HEK293T (cell line): ENCODE results near the gene ENTPD8.

Experiments used
- CTCF ChIA-PET: fragments of 350-600 bp; formaldehyde crosslinking; extraction: SDS; loops from one replicate; lab custom pipeline; 2021; ENCODE audit warnings: antibody characterized with exemption, inconsistent platforms; lab: Yijun Ruan, JAX
- POLR2A ChIA-PET: fragments of 350-600 bp; formaldehyde crosslinking; extraction: SDS; loops from one replicate; lab custom pipeline; 2020; ENCODE audit warnings: antibody characterized with exemption, inconsistent platforms; lab: Yijun Ruan, JAX
- DNase-seq: peaks from one replicate; pipeline ENCODE4 v3.0.0; 2012; ENCODE audit warnings: mixed read lengths; ENCODE audit errors: extremely low spot score
- ARNT ChIP-seq: fragments of 450-650 bp; IDR thresholded peaks from 2 replicates; pipeline ENCODE4 v1.6.1; 2017; ENCODE audit warnings: mild to moderate bottlenecking
- BHLHE40 ChIP-seq: fragments of 450-650 bp; IDR thresholded peaks from 2 replicates; pipeline ENCODE4 v1.6.1; 2016; ENCODE audit warnings: mild to moderate bottlenecking, moderate library complexity, borderline replicate concordance
- CTBP1 ChIP-seq: fragments of 450-650 bp; IDR thresholded peaks from 2 replicates; pipeline ENCODE4 v1.6.1; 2016; ENCODE audit warnings: borderline replicate concordance
- ELF4 ChIP-seq: fragments of 450-650 bp; IDR thresholded peaks from 2 replicates; pipeline ENCODE4 v1.6.1; 2017; ENCODE audit warnings: antibody characterized with exemption
- FOXA1 ChIP-seq: fragments of 450-650 bp; IDR thresholded peaks from 2 replicates; pipeline ENCODE4 v1.6.1; 2016; ENCODE audit warnings: mild to moderate bottlenecking
- FOXK2 ChIP-seq: fragments of 450-650 bp; IDR thresholded peaks from 2 replicates; pipeline ENCODE4 v1.6.1; 2016; ENCODE audit warnings: mild to moderate bottlenecking
- FOXM1 ChIP-seq: fragments of 450-650 bp; IDR thresholded peaks from 2 replicates; pipeline ENCODE4 v1.6.1; 2017; ENCODE audit warnings: mild to moderate bottlenecking, borderline replicate concordance
- HDGF ChIP-seq: fragments of 450-650 bp; IDR thresholded peaks from 2 replicates; pipeline ENCODE4 v1.6.1; 2017; ENCODE audit warnings: antibody characterized with exemption, borderline replicate concordance
- L3MBTL2 ChIP-seq: fragments of 450-650 bp; conservative IDR thresholded peaks from 2 replicates; pipeline ENCODE4 v1.6.1; 2016; ENCODE audit warnings: mild to moderate bottlenecking
- LEF1 ChIP-seq: fragments of 450-650 bp; IDR thresholded peaks from 2 replicates; pipeline ENCODE4 v1.6.1; 2017; ENCODE audit warnings: mild to moderate bottlenecking, borderline replicate concordance
- NFRKB ChIP-seq: fragments of 450-650 bp; IDR thresholded peaks from 2 replicates; pipeline ENCODE4 v1.6.1; 2016; ENCODE audit warnings: mild to moderate bottlenecking, moderate library complexity
- PKNOX1 ChIP-seq: fragments of 450-650 bp; IDR thresholded peaks from 2 replicates; pipeline ENCODE4 v1.6.1; 2016
- SP1 ChIP-seq: fragments of 450-650 bp; IDR thresholded peaks from 2 replicates; pipeline ENCODE4 v1.6.1; 2017
- SUZ12 ChIP-seq: fragments of 450-650 bp; IDR thresholded peaks from 2 replicates; pipeline ENCODE4 v1.6.1; 2016; ENCODE audit warnings: mild to moderate bottlenecking
- TARDBP ChIP-seq: fragments of 450-650 bp; IDR thresholded peaks from 2 replicates; pipeline ENCODE4 v1.6.1; 2016
- ZNF384 ChIP-seq: fragments of 450-650 bp; IDR thresholded peaks from 2 replicates; pipeline ENCODE4 v1.6.1; 2016

The ENTPD8 gene

GRCh38 chr9:137445930-137446431 is 4.8 kb upstream of the ENTPD8 start:
- TF ChIP-seq TARDBP (no peak), NFRKB (no peak), SP1 (no peak), SUZ12 (no peak), FOXK2 (no peak), L3MBTL2 (no peak), CTBP1 (no peak), ZNF384 (no peak), FOXM1 (no peak), HDGF (no peak), ELF4 (no peak), PKNOX1 (no peak), LEF1 (no peak)
- no peak for DNase-seq
- ChIA-PET CTCF (interaction anchor here (0.6 to 1.3 kb wide), 4 partner anchors 14 to 159 kb away, joined by 3 to 8 read pairs (median 3); partner anchors contain the start of gene EXD3), POLR2A (interaction anchor here (1.0 to 1.2 kb wide), 2 partner anchors 13 to 21 kb away, joined by 3 to 4 read pairs; partner anchors contain the start of gene NSMF)

GRCh38 chr9:137445275-137445807 is 4.2 kb upstream of the ENTPD8 start:
- TF ChIP-seq SP1 = no peak
- TF ChIP-seq L3MBTL2 = no peak
- TF ChIP-seq FOXA1 = no peak
- TF ChIP-seq ZNF384 = no peak
- no peak for TF ChIP-seq ELF4
- TF ChIP-seq ARNT = no peak
- TF ChIP-seq CTBP1 = no peak
- TF ChIP-seq HDGF = no peak
- no peak for TF ChIP-seq SUZ12
- TF ChIP-seq TARDBP = no peak
- no peak for TF ChIP-seq BHLHE40
- no peak for TF ChIP-seq NFRKB
- no peak for TF ChIP-seq LEF1
- no peak for TF ChIP-seq FOXK2
- TF ChIP-seq PKNOX1 = no peak
- no peak for TF ChIP-seq FOXM1
- CTCF ChIA-PET = interaction anchor here (0.7 to 1.3 kb wide), 3 partner anchors 13 to 158 kb away, joined by 3 to 8 read pairs (median 3); no protein-coding TSS in a partner anchor
- POLR2A ChIA-PET = interaction anchor here (1.2 kb wide), 1 partner anchor 20 kb away, joined by 4 read pairs; no protein-coding TSS in a partner anchor
- peak; percentile 58 for DNase-seq

- POLR2A ChIA-PET = interaction anchor here (0.9 kb wide), 1 partner anchor 21 kb away, joined by 3 read pairs; the partner anchor contains the start of genes EXD3 and NOXA1
- CTCF ChIA-PET = no interaction called here
- TF ChIP-seq SUZ12 (no peak), ARNT (no peak)
- no peak for DNase-seq
Observed at GRCh38 chr9:137444106-137444790, 3.1 kb upstream of the ENTPD8 start.

GRCh38 chr9:137441935-137442321 is 771 bp upstream of the ENTPD8 start:
- DNase-seq = no peak
- POLR2A ChIA-PET = interaction anchor here (1.0 kb wide), 1 partner anchor 19 kb away, joined by 5 read pairs; the partner anchor contains the start of genes EXD3 and NOXA1
- TF ChIP-seq BHLHE40 = no peak
- CTCF ChIA-PET = interaction anchor here (1.2 kb wide), 1 partner anchor 19 kb away, joined by 4 read pairs; the partner anchor contains the start of gene EXD3

- POLR2A ChIA-PET = interaction anchor here (0.9 kb wide), 1 partner anchor 16 kb away, joined by 3 read pairs; the partner anchor contains the start of genes EXD3 and NOXA1
- no peak for TF ChIP-seq SP1
- TF ChIP-seq FOXA1 = no peak
- TF ChIP-seq BHLHE40 = no peak
- no peak for TF ChIP-seq HDGF
- TF ChIP-seq LEF1 = no peak
- TF ChIP-seq ELF4 = no peak
- no peak for TF ChIP-seq L3MBTL2
- no peak for TF ChIP-seq FOXM1
- no peak for TF ChIP-seq ZNF384
- no peak for TF ChIP-seq NFRKB
- no peak for DNase-seq
- CTCF ChIA-PET = no interaction called here
Observed at GRCh38 chr9:137439158-137439714, 1.9 kb downstream of the ENTPD8 start.

- ChIA-PET POLR2A (interaction anchor here (0.9 kb wide), 1 partner anchor 16 kb away, joined by 3 read pairs; the partner anchor contains the start of genes EXD3 and NOXA1), CTCF (no interaction called here)
Observed at GRCh38 chr9:137438591-137439157, 2.5 kb downstream of the ENTPD8 start.

More at GRCh38 chr9:137438591-137439157, 2.5 kb downstream of the ENTPD8 start:
- TF ChIP-seq SP1 (no peak), SUZ12 (no peak), CTBP1 (no peak), ARNT (no peak), FOXA1 (no peak), LEF1 (no peak), HDGF (no peak), ZNF384 (no peak), PKNOX1 (no peak), ELF4 (no peak), FOXM1 (no peak)
- no peak for DNase-seq
